GM21447 (cell line): ENCODE data around the gene RARG.

Source experiments
- ATAC-seq: cut with Tn5 transposase; IDR thresholded peaks from one replicate; pipeline ENCODE4 v1.9.1; 2021; ENCODE audit not compliant: unreplicated experiment

RARG gene

GRCh38 chr12:53245286-53245685 is 13.3 kb upstream of the RARG start:
- ATAC-seq, result no peak

- ATAC-seq, result no peak
These were observed 12.3 kb upstream of the RARG start for GRCh38 chr12:53244337-53244736.

- ATAC-seq, result no peak
These were observed 9.8 kb upstream of the RARG start for GRCh38 chr12:53241623-53242412.

GRCh38 chr12:53239643-53240258 is 7.7 kb upstream of the RARG start:
- ATAC-seq, result no peak

GRCh38 chr12:53236443-53237111 is 4.6 kb upstream of the RARG start:
- ATAC-seq, result no peak

- no peak for ATAC-seq
These were observed 3.9 kb upstream of the RARG start for GRCh38 chr12:53235742-53236442.

- no peak for ATAC-seq
These were observed 3.2 kb upstream of the RARG start for GRCh38 chr12:53235164-53235563.

GRCh38 chr12:53234271-53234914 is 2.4 kb upstream of the RARG start:
- ATAC-seq, result no peak

GRCh38 chr12:53233671-53234121 is 1.7 kb upstream of the RARG start:
- ATAC-seq, result no peak

- no peak for ATAC-seq
These were observed 845 bp upstream of the RARG start for GRCh38 chr12:53232646-53233461.

GRCh38 chr12:53231671-53231920 is 413 bp downstream of the RARG start:
- no peak for ATAC-seq

- ATAC-seq, result no peak
These were observed 1.7 kb downstream of the RARG start for GRCh38 chr12:53230108-53230845.

- no peak for ATAC-seq
These were observed 2.6 kb downstream of the RARG start for GRCh38 chr12:53229454-53229853.

GRCh38 chr12:53227836-53228235 is 4.2 kb downstream of the RARG start:
- ATAC-seq, result no peak

- no peak for ATAC-seq
These were observed 4.7 kb downstream of the RARG start for GRCh38 chr12:53227341-53227740.

GRCh38 chr12:53226815-53227214 is 5.2 kb downstream of the RARG start:
- no peak for ATAC-seq

GRCh38 chr12:53225635-53226424 is 6.2 kb downstream of the RARG start:
- ATAC-seq, result no peak

GRCh38 chr12:53224897-53225634 is 6.9 kb downstream of the RARG start:
- no peak for ATAC-seq
